LNCaP clone FGC (cell line): ENCODE measurements around the gene PDIA5.

ENCODE experiments used
- DNase-seq: peaks from one replicate; pipeline ENCODE4 v3.0.0-alpha.2; 2011; ENCODE audit warnings: low read depth
- H3K4me3 ChIP-seq: 2 replicates; pipeline ENCODE4 v1.5.1; 2011; ENCODE audit warnings: mild to moderate bottlenecking, low read depth, low read length, control low read depth
- TF ChIP-seq, protein P1 (sequence below): IDR thresholded peaks from 2 replicates; pipeline ENCODE4 v1.5.1; 2012; ENCODE audit warnings: mild to moderate bottlenecking; ENCODE audit not compliant: control insufficient read depth, insufficient read depth; ENCODE audit errors: extremely low read depth

Gene PDIA5

DNA sequence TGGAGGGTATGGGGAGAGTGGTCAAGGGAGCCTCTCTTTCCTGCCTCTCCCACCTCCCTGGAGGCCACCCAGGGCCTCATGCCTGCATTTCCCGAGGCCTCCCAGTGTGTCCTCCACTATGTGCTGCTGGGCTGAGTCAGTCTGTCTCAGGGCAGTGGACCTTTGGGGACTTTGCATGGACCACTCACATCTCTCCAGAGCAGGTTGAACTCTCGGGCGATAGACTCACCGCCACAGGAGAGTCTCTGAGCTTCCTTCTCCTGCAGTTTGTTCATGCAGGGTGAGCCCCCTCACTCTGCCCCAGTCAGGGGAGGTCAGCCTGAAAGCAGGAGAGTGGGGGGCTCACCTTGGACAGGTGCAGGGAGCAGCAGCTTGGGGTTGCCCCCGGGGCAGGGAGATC, 74.5 kb downstream of the PDIA5 start:
- no peak for DNase-seq
- no peak overlapping the region for H3K4me3 ChIP-seq
- TF ChIP-seq, protein P1, sequence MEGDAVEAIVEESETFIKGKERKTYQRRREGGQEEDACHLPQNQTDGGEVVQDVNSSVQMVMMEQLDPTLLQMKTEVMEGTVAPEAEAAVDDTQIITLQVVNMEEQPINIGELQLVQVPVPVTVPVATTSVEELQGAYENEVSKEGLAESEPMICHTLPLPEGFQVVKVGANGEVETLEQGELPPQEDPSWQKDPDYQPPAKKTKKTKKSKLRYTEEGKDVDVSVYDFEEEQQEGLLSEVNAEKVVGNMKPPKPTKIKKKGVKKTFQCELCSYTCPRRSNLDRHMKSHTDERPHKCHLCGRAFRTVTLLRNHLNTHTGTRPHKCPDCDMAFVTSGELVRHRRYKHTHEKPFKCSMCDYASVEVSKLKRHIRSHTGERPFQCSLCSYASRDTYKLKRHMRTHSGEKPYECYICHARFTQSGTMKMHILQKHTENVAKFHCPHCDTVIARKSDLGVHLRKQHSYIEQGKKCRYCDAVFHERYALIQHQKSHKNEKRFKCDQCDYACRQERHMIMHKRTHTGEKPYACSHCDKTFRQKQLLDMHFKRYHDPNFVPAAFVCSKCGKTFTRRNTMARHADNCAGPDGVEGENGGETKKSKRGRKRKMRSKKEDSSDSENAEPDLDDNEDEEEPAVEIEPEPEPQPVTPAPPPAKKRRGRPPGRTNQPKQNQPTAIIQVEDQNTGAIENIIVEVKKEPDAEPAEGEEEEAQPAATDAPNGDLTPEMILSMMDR: no peak

DNA sequence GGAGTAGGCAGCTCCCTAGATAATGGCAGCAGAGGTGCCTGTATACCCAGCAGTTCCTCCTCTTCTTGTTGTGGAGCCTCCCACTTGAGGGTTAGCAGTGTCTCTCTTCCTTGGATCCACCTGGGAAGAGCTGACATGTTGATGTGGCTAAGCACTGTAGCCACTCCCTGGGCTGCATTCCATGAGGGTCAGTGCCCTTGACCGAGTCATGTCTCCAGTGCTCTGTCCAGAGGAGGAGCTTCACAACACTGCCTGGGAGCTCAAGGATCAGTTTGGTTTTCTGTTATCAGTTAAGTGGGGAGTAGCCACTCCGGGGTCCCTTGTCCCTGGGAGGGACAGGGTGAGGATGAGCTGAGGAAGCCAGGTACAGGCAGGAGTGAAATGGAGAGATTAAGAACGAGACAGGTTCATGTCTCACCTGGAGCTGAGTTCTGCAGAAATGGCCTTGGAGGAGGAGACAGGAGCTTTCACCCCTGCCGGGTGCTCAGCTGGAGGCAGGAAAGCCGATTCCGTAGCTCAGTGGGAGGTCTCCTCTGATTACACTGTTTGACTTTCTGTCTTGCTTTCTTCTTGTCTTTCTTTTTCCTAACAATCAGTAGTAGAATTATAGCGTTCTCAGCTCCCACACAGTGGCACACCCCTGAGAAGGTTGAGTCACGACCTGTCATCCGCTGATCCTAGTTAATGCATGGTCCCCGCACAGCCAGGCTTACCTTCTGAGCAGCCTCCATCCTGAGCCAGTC, 77.0 kb downstream of the PDIA5 start:
- TF ChIP-seq, protein P1: no peak
- no peak overlapping the region for H3K4me3 ChIP-seq
- no peak for DNase-seq

DNA sequence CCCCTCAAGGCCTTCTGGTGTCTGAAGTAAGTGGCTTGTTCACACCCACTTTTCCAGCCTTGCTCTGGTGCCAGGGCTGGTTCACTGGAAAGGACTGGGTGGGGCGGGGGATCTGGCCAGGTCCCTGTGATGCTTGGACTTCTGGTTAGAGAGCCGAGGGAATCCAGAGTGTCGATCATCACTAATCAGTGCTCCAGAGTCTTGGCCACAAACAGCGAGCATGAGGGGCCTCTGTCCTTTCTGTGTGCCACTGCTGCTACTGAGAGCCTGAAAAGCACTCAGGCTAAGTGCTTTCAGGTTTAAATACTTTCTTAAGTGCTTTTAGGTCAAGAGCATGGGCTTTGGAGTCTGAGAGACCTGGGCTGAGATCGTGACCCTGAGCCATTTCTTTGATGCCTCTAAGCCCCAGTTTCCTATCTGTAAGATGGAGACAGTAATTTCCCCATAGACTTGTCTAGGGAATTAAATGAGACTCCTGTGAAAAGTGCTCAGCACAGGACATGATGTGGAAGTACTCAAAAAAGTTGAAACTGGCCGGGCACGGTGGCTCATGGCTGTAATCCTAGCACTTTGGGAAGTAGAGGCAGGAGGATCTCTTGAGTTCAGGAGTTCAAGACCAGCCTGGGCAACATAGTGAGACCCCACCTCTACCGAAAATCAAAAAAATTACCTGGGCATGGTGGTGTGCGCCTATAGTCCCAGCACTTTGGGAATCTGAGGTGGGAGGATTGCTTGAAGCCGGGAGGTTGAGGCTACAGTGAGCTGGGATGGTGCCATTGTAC, 81.1 kb downstream of the PDIA5 start:
- TF ChIP-seq, protein P1: no peak
- no peak overlapping the region for H3K4me3 ChIP-seq
- no peak for DNase-seq

DNA sequence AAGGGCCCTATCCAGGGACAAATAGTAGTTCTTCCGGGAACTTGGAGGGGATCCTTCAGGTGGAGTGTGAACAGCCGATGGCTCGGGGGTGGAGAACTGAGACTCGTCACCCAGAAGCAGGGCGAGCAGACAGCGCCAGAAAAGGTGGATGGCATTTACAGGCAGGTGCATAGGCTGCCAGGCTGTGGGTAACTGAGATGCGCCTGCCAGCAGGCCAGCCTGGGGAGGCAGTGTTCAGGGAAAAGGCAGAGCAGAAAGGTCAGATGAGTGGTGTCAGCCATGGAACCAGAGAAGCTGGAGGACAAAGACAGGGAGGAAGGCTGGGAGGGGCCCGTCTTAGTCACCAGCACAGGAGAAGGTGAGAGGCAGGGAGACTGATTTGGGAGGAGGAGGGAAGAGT, 81.9 kb downstream of the PDIA5 start:
- DNase-seq: no peak
- TF ChIP-seq, protein P1: no peak
- H3K4me3 ChIP-seq: no peak overlapping the region

DNA sequence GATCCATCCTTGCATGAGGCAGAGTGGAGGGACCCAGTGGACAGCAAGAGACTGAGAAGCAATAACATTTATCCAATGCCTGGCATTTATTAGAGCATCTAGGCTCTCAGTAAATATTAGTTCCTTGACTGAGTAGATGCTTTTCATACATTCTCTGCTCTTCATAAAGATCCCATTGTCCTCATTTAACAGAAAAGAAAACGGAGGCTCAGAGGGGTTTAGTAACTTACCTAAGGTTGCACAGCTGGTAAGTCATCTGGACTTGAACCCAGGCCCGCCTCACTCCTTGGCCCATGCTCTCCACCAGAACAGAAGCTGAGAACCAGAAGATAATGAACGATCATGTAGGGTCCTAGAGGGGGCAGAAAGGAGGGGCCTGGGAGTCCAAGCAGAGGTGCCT, 82.7 kb downstream of the PDIA5 start:
- DNase-seq: no peak
- TF ChIP-seq, protein P1: no peak
- H3K4me3 ChIP-seq: no peak overlapping the region

DNA sequence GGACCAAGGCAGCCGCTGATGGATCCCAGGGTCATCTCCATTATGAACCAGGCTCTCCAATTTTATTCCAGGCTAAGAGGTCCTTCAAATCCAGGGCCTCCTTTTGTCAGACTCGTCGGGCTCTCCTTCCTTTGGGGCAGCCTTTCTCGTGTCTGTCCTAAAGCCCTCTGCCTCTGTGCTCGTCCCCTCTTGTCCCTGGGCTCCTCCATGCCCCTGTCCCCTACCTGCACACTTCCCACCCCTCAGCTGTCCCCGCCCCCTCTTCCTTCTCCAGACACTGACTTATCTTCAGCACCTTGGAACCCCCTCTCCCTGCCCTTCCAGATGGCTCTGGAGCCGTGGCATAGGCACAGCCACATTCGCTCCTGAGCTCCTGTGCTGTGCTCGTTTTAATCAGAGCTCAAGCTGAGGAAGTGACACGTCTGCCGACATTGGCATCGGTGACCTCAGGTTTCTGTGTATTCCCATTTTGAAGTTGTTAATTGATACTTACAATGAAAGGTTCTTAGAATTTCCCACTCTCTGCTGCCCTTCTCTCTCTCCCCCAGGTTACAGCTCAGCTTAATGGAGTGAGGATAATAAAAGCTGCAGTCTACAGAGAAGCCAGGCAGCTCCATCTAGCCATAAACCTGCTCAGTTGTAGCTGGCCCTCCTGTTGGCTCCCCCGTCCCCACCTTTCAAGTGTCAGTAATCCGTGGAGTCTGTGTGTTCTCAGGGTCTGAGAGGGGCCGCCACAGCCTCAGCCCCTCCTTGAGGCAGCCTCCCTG, 83.8 kb downstream of the PDIA5 start:
- DNase-seq: no peak
- TF ChIP-seq, protein P1: no peak
- H3K4me3 ChIP-seq: no peak overlapping the region
